MCF 10A (cell line): Measurements from ENCODE around the gene KRT7. TPM values are rescaled to one million over a fixed set of nuclear protein-coding genes. Genes with fewer than 3 reads are reported as not detected.

Experiments
- BruUV-seq: library from RNA; stranded (reverse); fragments of 400-500 nt; replicated peaks from 2 replicates; lab custom pipeline; 2021; lab: Mats Ljungman, UMichigan
- CTCF ChIA-PET: fragments of 300-600 bp; sonication (Branson Sonifier 250); formaldehyde crosslinking; extraction: SDS; loops from one replicate; lab custom pipeline; 2021; ENCODE audit warnings: antibody characterized with exemption, inconsistent platforms; lab: Yijun Ruan, JAX
- POLR2A ChIA-PET: fragments of 300-600, 350-650 bp; sonication (Branson Sonifier 250); formaldehyde crosslinking; extraction: SDS; loops from one replicate; lab custom pipeline; 2020; ENCODE audit warnings: antibody characterized with exemption, inconsistent platforms; lab: Yijun Ruan, JAX
- DNase-seq: peaks from one replicate; pipeline ENCODE4 v3.0.0-alpha.2; 2018; ENCODE audit not compliant: unreplicated experiment
- H3K27ac Mint-ChIP-seq: one replicate; pipeline ENCODE4 v1.8.0; 2022; ENCODE audit warnings: mild to moderate bottlenecking, low read depth, mixed read lengths; ENCODE audit not compliant: unreplicated experiment
- H3K27me3 Mint-ChIP-seq: one replicate; pipeline ENCODE4 v1.8.0; 2022; ENCODE audit warnings: mixed read lengths; ENCODE audit not compliant: insufficient read depth, unreplicated experiment
- H3K36me3 Mint-ChIP-seq: one replicate; pipeline ENCODE4 v1.8.0; 2022; ENCODE audit warnings: mild to moderate bottlenecking, moderate library complexity, mixed read lengths; ENCODE audit not compliant: insufficient read depth, unreplicated experiment
- H3K4me1 Mint-ChIP-seq: one replicate; pipeline ENCODE4 v1.8.0; 2022; ENCODE audit warnings: mixed read lengths; ENCODE audit not compliant: insufficient read depth, unreplicated experiment
- H3K4me3 Mint-ChIP-seq: one replicate; pipeline ENCODE4 v1.8.0; 2022; ENCODE audit warnings: mild to moderate bottlenecking, moderate library complexity, mixed read lengths; ENCODE audit not compliant: unreplicated experiment
- H3K9me3 Mint-ChIP-seq: one replicate; pipeline ENCODE4 v1.8.0; 2022; ENCODE audit warnings: mixed read lengths; ENCODE audit not compliant: unreplicated experiment
- CTCF ChIP-seq: fragments of 200-600 bp; IDR thresholded peaks from one replicate; pipeline ENCODE4 v1.8.0; 2022; ENCODE audit warnings: antibody characterized with exemption, mild to moderate bottlenecking; ENCODE audit not compliant: unreplicated experiment
- intact Hi-C: fragments of 100-400 bp; cut with micrococcal nuclease; formaldehyde crosslinking; loops from 2 replicates; pipeline ENCODE4 v1.14.1; 2022
- total RNA-seq: library from RNA; stranded (reverse); gene quantifications from 2 replicates; pipeline ENCODE4 v1.2.3, GENCODE V29; 2022

The KRT7 gene
- total RNA-seq, 1 experiment from 2014 or later, result 3,360 TPM

GRCh38 chr12:52198454-52199215 lies 34.4 kb upstream of the KRT7 start:
- H3K27ac Mint-ChIP-seq, result peak overlapping the region; percentile 73
- DNase-seq, result peak; percentile 81
- H3K9me3 Mint-ChIP-seq, result no peaks in the 10 kb centered on the region
- H3K4me3 Mint-ChIP-seq, result no peak overlapping the region
- peaks cover 6% of the 10 kb centered on the region for H3K36me3 Mint-ChIP-seq
- BruUV-seq, result no TSS peak
- no peak for TF ChIP-seq CTCF
- peaks cover 58% of the 10 kb centered on the region for H3K4me1 Mint-ChIP-seq
- CTCF ChIA-PET, result interaction anchor here (0.5 to 2.4 kb wide), 4 partner anchors 14 to 1373 kb away, joined by 3 to 6 read pairs (median 4); no protein-coding TSS in a partner anchor
- POLR2A ChIA-PET, result interaction anchor here (0.7 to 1.4 kb wide), 5 partner anchors 9 to 83 kb away, joined by 3 to 5 read pairs (median 4); no protein-coding TSS in a partner anchor
- no peaks in the 10 kb centered on the region for H3K27me3 Mint-ChIP-seq
- intact Hi-C loops, result no loop called here

- POLR2A ChIA-PET, result interaction anchor here (0.7 to 1.7 kb wide), 6 partner anchors 11 to 82 kb away, joined by 3 to 5 read pairs (median 4); no protein-coding TSS in a partner anchor
- Mint-ChIP-seq H3K27ac (peak overlapping the region; percentile 73), H3K36me3 (peaks cover 6% of the 10 kb centered on the region), H3K9me3 (no peaks in the 10 kb centered on the region), H3K4me3 (no peak overlapping the region), H3K4me1 (peaks cover 58% of the 10 kb centered on the region), H3K27me3 (no peaks in the 10 kb centered on the region)
- no TSS peak for BruUV-seq
- TF ChIP-seq CTCF, result no peak
- no peak for DNase-seq
- CTCF ChIA-PET, result interaction anchor here (0.7 to 2.0 kb wide), 2 partner anchors 16 to 128 kb away, joined by 3 to 6 read pairs; no protein-coding TSS in a partner anchor
- intact Hi-C loops, result no loop called here
These were observed 33.6 kb upstream of the KRT7 start for GRCh38 chr12:52199294-52199919.

GRCh38 chr12:52200086-52200780 lies 32.8 kb upstream of the KRT7 start:
- TF ChIP-seq CTCF, result no peak
- no TSS peak for BruUV-seq
- ChIA-PET CTCF (interaction anchor here (2.0 to 2.1 kb wide), 2 partner anchors 15 to 79 kb away, joined by 6 read pairs; no protein-coding TSS in a partner anchor), POLR2A (interaction anchor here (0.8 to 1.7 kb wide), 4 partner anchors 10 to 81 kb away, joined by 3 to 5 read pairs (median 4); no protein-coding TSS in a partner anchor)
- H3K4me3 Mint-ChIP-seq, result no peak overlapping the region
- H3K36me3 Mint-ChIP-seq, result peaks cover 6% of the 10 kb centered on the region
- no peak overlapping the region for H3K27ac Mint-ChIP-seq
- H3K27me3 Mint-ChIP-seq, result no peaks in the 10 kb centered on the region
- peaks cover 50% of the 10 kb centered on the region for H3K4me1 Mint-ChIP-seq
- intact Hi-C loops, result no loop called here
- DNase-seq, result no peak
- H3K9me3 Mint-ChIP-seq, result no peaks in the 10 kb centered on the region
